OCI-LY7 (cell line): ENCODE measurements around the gene ZNRD2. TPM values are rescaled to one million over a fixed set of nuclear protein-coding genes. Genes with fewer than 3 reads are reported as not detected.

ENCODE experiments used
- BruUV-seq: library from RNA; stranded (reverse); fragments of 400-500 nt; replicated peaks from 2 replicates; lab custom pipeline; 2021; lab: Mats Ljungman, UMichigan
- CTCF ChIA-PET: fragments of 300-600 bp; sonication (Branson Sonifier 250); formaldehyde crosslinking; loops from one replicate; lab custom pipeline; 2022; ENCODE audit warnings: antibody characterized with exemption; ENCODE audit not compliant: unreplicated experiment; lab: Charles Lee
- POLR2A ChIA-PET: fragments of 300-600 bp; sonication (Branson Sonifier 250); formaldehyde crosslinking; loops from one replicate; lab custom pipeline; 2022; ENCODE audit warnings: antibody characterized with exemption; lab: Charles Lee
- DNase-seq: peaks from one replicate; pipeline ENCODE4 v3.0.0-alpha.2; 2015; ENCODE audit warnings: low spot score
- H2AFZ ChIP-seq: fragments of 200-600 bp; sonication (generic), shearing (Covaris generic); 2 replicates; pipeline ENCODE4 v1.6.1; 2014; ENCODE audit warnings: mild to moderate bottlenecking, antibody characterized with exemption, low read length, moderate library complexity
- H3K27ac ChIP-seq: fragments of 200-600 bp; sonication (generic); 2 replicates; pipeline ENCODE4 v1.5.1; 2014; ENCODE audit warnings: mixed run types, low read depth, mild to moderate bottlenecking, moderate library complexity, low read length, inconsistent platforms; ENCODE audit not compliant: poor library complexity, severe bottlenecking
- H3K36me3 ChIP-seq: fragments of 200-600 bp; sonication (generic); 2 replicates; pipeline ENCODE4 v1.6.1; 2014; ENCODE audit warnings: mild to moderate bottlenecking, antibody characterized with exemption, low read length, moderate library complexity, mixed read lengths; ENCODE audit not compliant: insufficient read depth
- H3K4me1 ChIP-seq: fragments of 200-600 bp; sonication (generic); 2 replicates; pipeline ENCODE4 v1.5.1; 2014; ENCODE audit warnings: mild to moderate bottlenecking, low read length; ENCODE audit not compliant: insufficient read depth, poor library complexity, severe bottlenecking
- H3K4me2 ChIP-seq: fragments of 200-600 bp; sonication (generic); 2 replicates; pipeline ENCODE4 v1.6.1; 2014; ENCODE audit warnings: mild to moderate bottlenecking, low read length
- H3K4me3 ChIP-seq: fragments of 200-600 bp; sonication (generic); 2 replicates; pipeline ENCODE4 v1.5.1; 2014; ENCODE audit warnings: mild to moderate bottlenecking, low read depth, low read length; ENCODE audit not compliant: poor library complexity, severe bottlenecking
- H3K79me2 ChIP-seq: fragments of 200-600 bp; sonication (generic); 2 replicates; pipeline ENCODE4 v1.6.1; 2016; ENCODE audit warnings: low read depth, mild to moderate bottlenecking, low read length, moderate library complexity, mixed read lengths; ENCODE audit not compliant: insufficient read depth
- H3K9me2 ChIP-seq: fragments of 200-600 bp; sonication (generic); 2 replicates; pipeline ENCODE4 v1.6.1; 2016; ENCODE audit warnings: mild to moderate bottlenecking, low read length, mixed read lengths; ENCODE audit not compliant: insufficient read depth
- H3K9me3 ChIP-seq: fragments of 200-600 bp; sonication (generic); 2 replicates; pipeline ENCODE4 v1.6.1; 2014; ENCODE audit warnings: mild to moderate bottlenecking, mixed run types, low read length, mixed read lengths
- H4K20me1 ChIP-seq: fragments of 200-600 bp; sonication (generic); 2 replicates; pipeline ENCODE4 v1.6.1; 2014; ENCODE audit warnings: mild to moderate bottlenecking, antibody characterized with exemption, low read length, moderate library complexity, mixed read lengths; ENCODE audit not compliant: insufficient read depth
- CTCF ChIP-seq: fragments of 200-600 bp; sonication (generic); conservative IDR thresholded peaks from 2 replicates; pipeline ENCODE4 v1.5.1; 2014; ENCODE audit warnings: mild to moderate bottlenecking, antibody characterized with exemption, low read length, moderate library complexity, mixed read lengths
- EZH2phosphoT487 ChIP-seq: fragments of 200-600 bp; sonication (generic); IDR thresholded peaks from 2 replicates; pipeline ENCODE4 v1.6.1; 2018; ENCODE audit warnings: low read depth, borderline replicate concordance, mild to moderate bottlenecking, mixed run types, antibody characterized with exemption, low read length, moderate library complexity, mixed read lengths
- intact Hi-C: fragments of 100-400 bp; cut with micrococcal nuclease; formaldehyde crosslinking; loops from one replicate; pipeline ENCODE4 v1.10.0; 2022; ENCODE audit not compliant: unreplicated experiment
- total RNA-seq, 2 experiments: library from RNA; depleted of rRNA in 1 of 2; stranded (reverse); fragments of >200 nt in 1 of 2; shearing (Covaris generic) in 1 of 2; gene quantifications; 2 replicates each; pipeline ENCODE4 v1.2.3, GENCODE V29; 2014 to 2022

ZNRD2 gene
- total RNA-seq, 2 experiments from 2014 or later: 43.4 to 60.4 TPM

GRCh38 chr11:65617990-65618751 lies 47.9 kb downstream of the ZNRD2 start:
- BruUV-seq: no TSS peak
- TF ChIP-seq CTCF (no peak), EZH2phosphoT487 (no peak)
- no peak overlapping the region for H3K4me3 ChIP-seq
- ChIA-PET POLR2A (no interaction called here), CTCF (no interaction called here)
- DNase-seq: no peak
- intact Hi-C loops: no loop called here
- H3K9me2 ChIP-seq: no peaks in the 10 kb centered on the region
- H3K36me3 ChIP-seq: peaks cover 59% of the 10 kb centered on the region
- H2AFZ ChIP-seq: no peak overlapping the region
- H3K27ac ChIP-seq: no peak overlapping the region
- no peaks in the 10 kb centered on the region for H4K20me1 ChIP-seq
- H3K79me2 ChIP-seq: peaks cover 40% of the 10 kb centered on the region
- peaks cover 23% of the 10 kb centered on the region for H3K4me1 ChIP-seq
- peak overlapping the region; percentile 6; the same call in 1 of the 2 replicates for H3K4me2 ChIP-seq
- H3K9me3 ChIP-seq: no peaks in the 10 kb centered on the region

GRCh38 chr11:65618763-65619162 lies 48.5 kb downstream of the ZNRD2 start:
- Histone ChIP-seq H3K4me1 (peaks cover 20% of the 10 kb centered on the region), H3K27ac (no peak overlapping the region), H2AFZ (no peak overlapping the region), H3K4me3 (no peak overlapping the region), H3K79me2 (peaks cover 34% of the 10 kb centered on the region), H3K36me3 (peaks cover 63% of the 10 kb centered on the region), H4K20me1 (no peaks in the 10 kb centered on the region), H3K4me2 (peak overlapping the region; percentile 6; the same call in 1 of the 2 replicates), H3K9me3 (no peaks in the 10 kb centered on the region), H3K9me2 (no peaks in the 10 kb centered on the region)
- DNase-seq: no peak
- no peak for TF ChIP-seq CTCF
- TF ChIP-seq EZH2phosphoT487: no peak
- intact Hi-C loops: no loop called here
- CTCF ChIA-PET: no interaction called here
- POLR2A ChIA-PET: no interaction called here
- BruUV-seq: no TSS peak

- peaks cover 20% of the 10 kb centered on the region for H3K4me1 ChIP-seq
- peaks cover 69% of the 10 kb centered on the region for H3K36me3 ChIP-seq
- no peaks in the 10 kb centered on the region for H3K9me3 ChIP-seq
- intact Hi-C loops: no loop called here
- no peak for DNase-seq
- TF ChIP-seq CTCF (no peak), EZH2phosphoT487 (no peak)
- no peaks in the 10 kb centered on the region for H4K20me1 ChIP-seq
- no peak overlapping the region for H3K4me2 ChIP-seq
- POLR2A ChIA-PET: no interaction called here
- H3K9me2 ChIP-seq: no peaks in the 10 kb centered on the region
- no TSS peak for BruUV-seq
- no peak overlapping the region for H2AFZ ChIP-seq
- no peak overlapping the region for H3K4me3 ChIP-seq
- H3K27ac ChIP-seq: no peak overlapping the region
- CTCF ChIA-PET: no interaction called here
- H3K79me2 ChIP-seq: peaks cover 29% of the 10 kb centered on the region
Observed at GRCh38 chr11:65619281-65619928, 49.1 kb downstream of the ZNRD2 start.
